Adipocyte (in vitro differentiated cells): ENCODE measurements around the gene HIVEP3.

Source experiments
- DNase-seq: peaks from one replicate; pipeline ENCODE4 v3.0.0-alpha.2; 2015; ENCODE audit warnings: low read depth
- H3K27me3 ChIP-seq: replicated peaks from 2 replicates; pipeline ENCODE4 v1.7.0; 2013; ENCODE audit warnings: mild to moderate bottlenecking, low read length, moderate library complexity; ENCODE audit not compliant: control insufficient read depth, insufficient read depth
- H3K36me3 ChIP-seq: 2 replicates; pipeline ENCODE4 v1.7.0; 2013; ENCODE audit warnings: low read length, mild to moderate bottlenecking, moderate library complexity; ENCODE audit not compliant: control insufficient read depth, insufficient read depth, severe bottlenecking
- H3K4me1 ChIP-seq: 2 replicates; pipeline ENCODE4 v1.7.0; 2013; ENCODE audit warnings: mild to moderate bottlenecking, low read length, moderate library complexity; ENCODE audit not compliant: control insufficient read depth, insufficient read depth
- H3K4me3 ChIP-seq: 2 replicates; pipeline ENCODE4 v1.7.0; 2013; ENCODE audit warnings: mild to moderate bottlenecking, low read length, moderate library complexity
- H3K9ac ChIP-seq: 2 replicates; pipeline ENCODE4 v1.7.0; 2013; ENCODE audit warnings: mild to moderate bottlenecking, low read length, moderate library complexity
- H3K9me3 ChIP-seq: 2 replicates; pipeline ENCODE4 v1.7.0; 2013; ENCODE audit warnings: mild to moderate bottlenecking, low read length, moderate library complexity; ENCODE audit not compliant: control insufficient read depth

HIVEP3 gene

DNA sequence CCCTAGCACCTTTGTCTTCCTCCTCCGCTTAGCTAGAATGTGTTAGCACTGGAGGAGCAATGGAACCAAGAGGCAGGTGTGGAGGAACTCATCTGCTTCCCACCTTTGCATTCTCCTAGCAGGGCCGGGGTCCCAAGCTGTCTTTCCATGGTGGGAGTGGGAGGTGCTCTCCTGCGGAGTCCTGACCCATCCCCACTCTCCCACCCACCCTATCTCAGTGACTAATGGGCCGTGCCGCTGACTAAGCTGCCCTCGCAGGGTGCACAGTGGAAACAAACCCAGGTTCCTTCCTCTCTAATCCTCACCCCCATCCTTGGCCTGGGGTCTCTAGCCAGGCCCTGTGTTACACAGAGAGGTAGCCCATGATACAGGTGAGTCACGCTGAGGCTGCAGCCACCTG is 177.5 kb downstream of the HIVEP3 start:
- H3K9ac ChIP-seq = no peak overlapping the region
- peaks cover 12% of the 10 kb centered on the region for H3K4me1 ChIP-seq
- no peaks in the 10 kb centered on the region for H3K27me3 ChIP-seq
- H3K4me3 ChIP-seq = no peak overlapping the region
- DNase-seq = no peak
- no peaks in the 10 kb centered on the region for H3K9me3 ChIP-seq
- no peaks in the 10 kb centered on the region for H3K36me3 ChIP-seq

- Histone ChIP-seq H3K27me3 (peaks cover 4% of the 10 kb centered on the region), H3K4me3 (no peak overlapping the region), H3K9ac (no peak overlapping the region), H3K9me3 (no peaks in the 10 kb centered on the region), H3K36me3 (no peaks in the 10 kb centered on the region), H3K4me1 (peaks cover 12% of the 10 kb centered on the region)
- no peak for DNase-seq
Observed at GRCh38 chr1:41740630-41741239, 178.0 kb downstream of the HIVEP3 start.

DNA sequence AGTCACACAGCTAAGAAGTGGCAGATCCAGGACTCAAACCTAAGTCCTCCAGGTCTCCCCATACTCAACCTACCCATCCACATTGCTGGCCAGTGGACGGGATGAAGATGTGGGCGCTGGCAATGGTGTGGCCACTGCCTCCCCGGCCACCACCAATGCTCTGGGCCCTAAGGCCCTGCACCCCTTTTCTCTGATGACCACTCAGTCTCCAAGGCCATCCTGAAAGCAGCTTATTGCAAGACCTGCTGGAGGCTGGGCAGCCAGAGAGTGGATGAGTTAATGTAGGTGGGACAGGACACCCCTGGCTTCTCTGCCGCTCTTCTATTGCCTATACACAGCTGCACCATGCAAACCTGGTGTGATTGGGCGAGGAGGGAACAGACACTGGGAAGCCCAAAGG is 178.7 kb downstream of the HIVEP3 start:
- no peak overlapping the region for H3K4me3 ChIP-seq
- no peaks in the 10 kb centered on the region for H3K36me3 ChIP-seq
- H3K27me3 ChIP-seq = peaks cover 4% of the 10 kb centered on the region
- no peak overlapping the region for H3K9ac ChIP-seq
- DNase-seq = no peak
- H3K4me1 ChIP-seq = peaks cover 12% of the 10 kb centered on the region
- H3K9me3 ChIP-seq = no peaks in the 10 kb centered on the region

GRCh38 chr1:41739061-41739955 is 179.4 kb downstream of the HIVEP3 start:
- Histone ChIP-seq H3K9ac (peak overlapping the region; percentile 67), H3K36me3 (no peaks in the 10 kb centered on the region), H3K27me3 (peaks cover 4% of the 10 kb centered on the region), H3K9me3 (no peaks in the 10 kb centered on the region), H3K4me3 (peak overlapping the region; percentile 51), H3K4me1 (peaks cover 12% of the 10 kb centered on the region)
- peak; percentile 95 for DNase-seq

DNA sequence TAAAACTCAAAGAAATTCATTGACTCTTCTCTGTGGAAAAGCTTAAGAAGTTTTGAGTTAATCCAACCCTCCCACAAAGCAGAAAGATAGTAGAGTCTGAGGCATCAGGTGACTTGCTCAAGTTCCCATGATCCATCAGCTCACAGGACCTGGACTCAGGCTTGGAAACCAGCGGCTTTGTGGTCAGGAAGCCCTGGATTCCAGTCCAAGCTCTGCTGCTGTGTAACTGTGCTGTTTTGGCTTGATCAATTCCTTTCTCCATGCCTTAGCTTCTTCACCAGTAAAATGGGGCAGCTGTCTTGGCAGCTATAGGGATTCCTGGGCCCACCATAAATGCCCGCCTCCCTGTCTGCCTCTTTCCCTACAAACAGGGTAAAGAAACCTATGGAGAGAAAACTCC is 180.2 kb downstream of the HIVEP3 start:
- Histone ChIP-seq H3K27me3 (peaks cover 4% of the 10 kb centered on the region), H3K9ac (peak overlapping the region; percentile 67), H3K4me1 (peaks cover 12% of the 10 kb centered on the region), H3K9me3 (no peaks in the 10 kb centered on the region), H3K36me3 (no peaks in the 10 kb centered on the region), H3K4me3 (peak overlapping the region; percentile 51)
- DNase-seq = peak; percentile 31

DNA sequence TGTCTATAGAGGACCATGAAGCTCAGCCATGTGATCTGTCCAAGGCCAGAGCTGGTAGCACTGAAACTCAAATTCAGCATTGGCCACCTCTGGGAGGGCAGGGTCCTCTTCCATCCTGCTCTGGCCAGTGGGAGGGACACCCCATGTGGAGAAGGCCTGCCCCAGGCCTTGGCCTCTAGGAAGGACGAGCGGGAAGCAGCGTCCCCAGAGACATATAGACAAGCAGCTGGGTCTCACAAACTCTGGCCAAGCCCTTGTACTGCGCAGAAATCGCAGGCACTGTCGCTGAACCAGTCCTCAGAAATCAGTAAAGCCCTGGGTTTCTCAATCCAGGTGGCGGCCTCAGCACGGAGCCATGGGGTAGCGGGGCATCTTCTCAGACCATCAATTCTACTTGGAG is 180.7 kb downstream of the HIVEP3 start:
- no peak for DNase-seq
- H3K4me1 ChIP-seq = peaks cover 12% of the 10 kb centered on the region
- H3K4me3 ChIP-seq = no peak overlapping the region
- no peaks in the 10 kb centered on the region for H3K36me3 ChIP-seq
- H3K9me3 ChIP-seq = no peaks in the 10 kb centered on the region
- peaks cover 4% of the 10 kb centered on the region for H3K27me3 ChIP-seq
- no peak overlapping the region for H3K9ac ChIP-seq

DNA sequence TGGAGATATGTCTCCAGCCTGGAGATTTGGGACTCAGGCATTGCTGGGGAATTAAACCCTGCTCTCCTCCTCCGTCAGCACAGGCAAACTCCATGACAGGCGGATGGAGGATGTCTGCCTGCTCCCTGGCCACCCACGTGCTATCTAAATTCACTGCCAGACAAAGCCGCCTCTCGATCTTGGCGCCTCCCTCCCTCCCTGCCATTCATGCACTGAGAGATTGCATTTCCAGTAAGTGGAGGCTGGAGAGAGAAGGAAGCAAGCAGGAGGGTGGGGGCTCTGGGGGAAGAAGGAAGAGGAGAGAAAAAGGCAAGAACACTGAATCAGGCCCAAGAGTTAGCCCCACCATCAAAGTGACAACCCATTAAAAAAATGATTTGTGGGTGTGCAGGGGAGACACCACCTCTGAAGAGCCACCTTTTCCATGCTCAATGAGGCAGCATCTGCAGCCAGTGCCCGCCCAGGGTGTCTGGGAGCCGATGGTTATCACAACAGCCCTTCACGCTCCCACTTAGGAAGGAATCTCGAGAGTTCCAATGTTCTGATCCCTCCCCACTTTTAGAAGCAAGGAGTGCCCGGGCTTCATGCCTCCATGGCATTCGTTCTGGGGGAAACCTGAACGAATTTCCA is 183.0 kb downstream of the HIVEP3 start:
- peaks cover 6% of the 10 kb centered on the region for H3K9me3 ChIP-seq
- H3K4me3 ChIP-seq = no peak overlapping the region
- H3K36me3 ChIP-seq = no peaks in the 10 kb centered on the region
- H3K27me3 ChIP-seq = peaks cover 8% of the 10 kb centered on the region
- no peak overlapping the region for H3K9ac ChIP-seq
- no peak for DNase-seq
- peaks cover 12% of the 10 kb centered on the region for H3K4me1 ChIP-seq

- Histone ChIP-seq H3K36me3 (no peaks in the 10 kb centered on the region), H3K9ac (no peak overlapping the region), H3K4me3 (no peak overlapping the region), H3K4me1 (peaks cover 12% of the 10 kb centered on the region), H3K27me3 (peaks cover 8% of the 10 kb centered on the region), H3K9me3 (peaks cover 6% of the 10 kb centered on the region)
- DNase-seq = no peak
Observed at GRCh38 chr1:41735139-41735538, 183.6 kb downstream of the HIVEP3 start.

- Histone ChIP-seq H3K9me3 (peaks cover 6% of the 10 kb centered on the region), H3K4me3 (no peak overlapping the region), H3K27me3 (peaks cover 13% of the 10 kb centered on the region), H3K9ac (no peak overlapping the region), H3K4me1 (peaks cover 10% of the 10 kb centered on the region), H3K36me3 (no peaks in the 10 kb centered on the region)
- DNase-seq = no peak
Observed at GRCh38 chr1:41734201-41734970, 184.3 kb downstream of the HIVEP3 start.

GRCh38 chr1:41733725-41734124 is 185.0 kb downstream of the HIVEP3 start:
- Histone ChIP-seq H3K4me3 (no peak overlapping the region), H3K36me3 (no peaks in the 10 kb centered on the region), H3K27me3 (peaks cover 13% of the 10 kb centered on the region), H3K9me3 (peaks cover 6% of the 10 kb centered on the region), H3K4me1 (peaks cover 4% of the 10 kb centered on the region), H3K9ac (no peak overlapping the region)
- DNase-seq = no peak

DNA sequence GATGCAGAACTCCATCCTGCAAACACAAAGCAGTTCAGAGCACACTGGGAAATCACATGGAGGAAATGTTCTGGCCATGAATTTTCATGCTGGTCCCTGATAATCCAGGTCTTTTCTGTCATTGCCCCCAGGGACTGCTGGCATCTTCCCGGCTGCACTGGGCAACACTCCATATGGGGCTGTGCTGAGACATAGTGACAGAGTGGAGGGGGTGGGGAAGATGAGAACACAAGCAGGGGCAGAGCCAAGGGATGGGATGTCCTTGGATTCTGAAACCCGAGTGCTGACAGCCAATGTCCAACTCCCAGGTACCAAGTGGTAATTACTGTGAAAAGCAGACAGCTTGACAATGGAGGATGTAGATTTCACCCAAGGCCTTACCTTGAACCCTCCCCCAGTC is 185.7 kb downstream of the HIVEP3 start:
- no peaks in the 10 kb centered on the region for H3K4me1 ChIP-seq
- DNase-seq = no peak
- H3K9ac ChIP-seq = no peak overlapping the region
- peaks cover 6% of the 10 kb centered on the region for H3K9me3 ChIP-seq
- H3K27me3 ChIP-seq = peaks cover 13% of the 10 kb centered on the region
- H3K36me3 ChIP-seq = no peaks in the 10 kb centered on the region
- H3K4me3 ChIP-seq = no peak overlapping the region
